NCI-H460 (cell line): ENCODE results near the gene SMIM36. TPM values are rescaled to one million over a fixed set of nuclear protein-coding genes. Genes with fewer than 3 reads are reported as not detected.
"Not testable (repeated sequence)": the region's sequence is repeated elsewhere in the genome, so short reads cannot be mapped to it uniquely, and the experiment has no call there.

ENCODE experiments used
- DNase-seq: peaks from one replicate; pipeline ENCODE4 v3.0.0-alpha.2; 2016; ENCODE audit warnings: low read depth; ENCODE audit errors: extremely low read depth
- small RNA-seq, 2 experiments: library from RNA; depleted of rRNA; stranded (forward); fragments of <200 nt; gene quantifications; one replicate each; pipeline ENCODE3, GENCODE V24; 2014
- total RNA-seq: library from RNA; depleted of rRNA; stranded (reverse); fragments of >200 nt; shearing (Covaris generic); gene quantifications from 2 replicates; pipeline ENCODE4 v1.2.3, GENCODE V29; 2014; rRNA removed

Gene SMIM36
- total RNA-seq, 1 experiment from 2014 or later = not detected

GRCh38 chr17:55417411-55418268 is 93.6 kb downstream of the SMIM36 start:
- DNase-seq = no peak

- DNase-seq = no peak
Measured at GRCh38 chr17:55416470-55417052, 94.7 kb downstream of the SMIM36 start.

- no peak for DNase-seq
Measured at GRCh38 chr17:55416000-55416399, 95.3 kb downstream of the SMIM36 start.

GRCh38 chr17:55414983-55415382 is 96.3 kb downstream of the SMIM36 start:
- no peak for DNase-seq

GRCh38 chr17:55413825-55414489 is 97.3 kb downstream of the SMIM36 start:
- no peak for DNase-seq

GRCh38 chr17:55411463-55411855 is 99.8 kb downstream of the SMIM36 start:
- no peak for DNase-seq

- DNase-seq = no peak
Measured at GRCh38 chr17:55410722-55411462, 100.4 kb downstream of the SMIM36 start.

- no peak for DNase-seq
Measured at GRCh38 chr17:55409030-55409800, 102.0 kb downstream of the SMIM36 start.

- no peak for DNase-seq
Measured at GRCh38 chr17:55407641-55408566, 103.3 kb downstream of the SMIM36 start.

- DNase-seq = no peak
Measured at GRCh38 chr17:55405600-55405999, 105.7 kb downstream of the SMIM36 start.

- not testable (repeated sequence) for DNase-seq
Measured at GRCh38 chr17:55404197-55404596, 107.1 kb downstream of the SMIM36 start.

- DNase-seq = no peak
Measured at GRCh38 chr17:55402374-55402773, 108.9 kb downstream of the SMIM36 start.

Small RNAs within 50 kb of the gene (small RNA-seq; reads per million reads assigned to genes)
- gene RNU6-1249P = 0 to 0.06 reads per million in 2 experiments

Other genes with a start within 250 kb of the SMIM36 start
- 0.17 and 0.25 TPM in 2 replicates for gene HLF, start 246.5 kb downstream of the SMIM36 start, total RNA-seq
- 9.1 and 9.2 TPM in 2 replicates for gene MMD, start 89.6 kb downstream of the SMIM36 start, total RNA-seq
- gene TMEM100, start 211.4 kb upstream of the SMIM36 start, total RNA-seq = 43.0 and 49.6 TPM in 2 replicates
- 19.8 and 19.9 TPM in 2 replicates for gene PCTP, start 239.6 kb upstream of the SMIM36 start, total RNA-seq